Skin of body (tissue), 3 donors: Measurements from ENCODE around the gene FMO2. TPM values are rescaled to one million over a fixed set of nuclear protein-coding genes. Genes with fewer than 3 reads are reported as not detected.

Experiments
- DNase-seq: peaks from one replicate; lab custom pipeline; 2025; lab: John Stamatoyannopoulos, UW
- small RNA-seq: library from RNA; depleted of rRNA; stranded (forward); fragments of <200 nt; gene quantifications from one replicate; pipeline ENCODE3, GENCODE V24; 2014; ENCODE audit warnings: low replicate concordance
- total RNA-seq: library from RNA; depleted of rRNA; stranded (reverse); fragments of >200 nt; gene quantifications from one replicate; pipeline ENCODE4 v1.2.3, GENCODE V29; 2014

The FMO2 gene
- total RNA-seq, 1 donor from 2014 or later: 2.0 TPM

- DNase-seq: peak; percentile 21
Observed at GRCh38 chr1:171256940-171257606, 72.0 kb downstream of the FMO2 start.

GRCh38 chr1:171257607-171258076 is 72.5 kb downstream of the FMO2 start:
- DNase-seq: peak; percentile 39

DNA sequence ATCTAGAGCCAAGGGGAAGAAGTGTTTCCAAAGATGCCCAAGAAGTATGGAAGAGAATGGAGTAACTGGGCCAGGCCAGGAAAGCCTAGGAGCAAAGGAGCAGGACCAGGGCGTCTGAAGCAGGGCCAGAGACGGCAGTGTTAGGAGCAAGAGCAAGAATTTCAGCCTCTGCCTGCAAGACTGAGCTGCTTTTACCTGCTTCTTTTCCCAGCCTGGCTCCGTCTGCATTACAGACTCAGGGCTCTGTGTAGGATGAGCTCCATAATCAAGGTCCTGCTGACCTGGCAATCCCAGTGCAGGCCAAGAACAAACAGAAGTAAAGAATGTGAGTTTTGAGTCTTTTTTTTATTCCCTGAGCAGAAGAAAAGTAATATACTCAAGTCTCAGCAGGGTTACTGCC is 73.3 kb downstream of the FMO2 start:
- no peak for DNase-seq

- DNase-seq: no peak
Observed at GRCh38 chr1:171258943-171259342, 73.8 kb downstream of the FMO2 start.

Small RNA genes within 50 kb of the gene (small RNA-seq; reads per million reads assigned to genes)
- gene RF00019: not detected

Other genes with a start within 250 kb of the FMO2 start
- gene MROH9, start 249.8 kb upstream of the FMO2 start, total RNA-seq: 0.10 TPM
- not detected for gene FMO3, start 94.4 kb upstream of the FMO2 start, total RNA-seq
- gene FMO1, start 63.2 kb downstream of the FMO2 start, total RNA-seq: 11.9 TPM
- 4.5 TPM for gene FMO4, start 128.9 kb downstream of the FMO2 start, total RNA-seq